H1 (cell line): Measurements from ENCODE around the gene AAK1. TPM values are rescaled to one million over a fixed set of nuclear protein-coding genes. Genes with fewer than 3 reads are reported as not detected.
A peak's percentile ranks its signal among the peaks of the same experiment; 100 is the strongest.

Source experiments
- CTCF ChIA-PET: fragments of 300-600 bp; sonication (Branson Sonifier 250); formaldehyde crosslinking; loops from one replicate; lab custom pipeline; 2021; ENCODE audit not compliant: partially characterized antibody; lab: Charles Lee
- POLR2A ChIA-PET: fragments of 300-600 bp; sonication (Branson Sonifier 250); formaldehyde crosslinking; loops from one replicate; lab custom pipeline; 2021; ENCODE audit warnings: inconsistent platforms; ENCODE audit not compliant: partially characterized antibody; lab: Charles Lee
- DNase-seq, 2 experiments: peaks; one replicate each; pipeline versions ENCODE4 v3.0.0 to v3.0.0-alpha.2; 2010 to 2022; ENCODE audit warnings: low spot score in 2 of 2, low read depth in 1 of 2, mixed read lengths in 1 of 2
- FAIRE-seq: peaks from 2 replicates; lab custom pipeline; 2011; peaks lifted over from hg19 to GRCh38; lab: Jason Lieb, UNC
- H2AFZ ChIP-seq: 2 replicates; pipeline ENCODE4 v1.8.1; 2012; ENCODE audit warnings: low read length, inconsistent platforms
- H2AK5ac ChIP-seq: 2 replicates; pipeline ENCODE4 v1.6.1; 2013; ENCODE audit warnings: low read depth, low read length
- H2BK120ac ChIP-seq: replicated peaks from 2 replicates; pipeline ENCODE3; 2013; ENCODE audit warnings: low read depth, low read length, inconsistent platforms
- H2BK12ac ChIP-seq: 2 replicates; pipeline ENCODE4 v1.6.1; 2013; ENCODE audit warnings: low read depth, low read length
- H2BK15ac ChIP-seq: 2 replicates; pipeline ENCODE4 v1.6.1; 2013; ENCODE audit warnings: low read length
- H2BK20ac ChIP-seq: 2 replicates; pipeline ENCODE4 v1.6.1; 2013; ENCODE audit warnings: low read length
- H2BK5ac ChIP-seq: 2 replicates; pipeline ENCODE4 v1.6.1; 2013; ENCODE audit warnings: low read depth, low read length
- H3K14ac ChIP-seq: 2 replicates; pipeline ENCODE4 v1.6.1; 2013; ENCODE audit warnings: inconsistent platforms; ENCODE audit not compliant: insufficient read length
- H3K18ac ChIP-seq: 2 replicates; pipeline ENCODE4 v1.6.1; 2013; ENCODE audit warnings: low read length; ENCODE audit errors: extremely low read depth
- H3K23ac ChIP-seq: 2 replicates; pipeline ENCODE4 v1.6.1; 2013; ENCODE audit warnings: inconsistent platforms; ENCODE audit not compliant: insufficient read length
- H3K23me2 ChIP-seq: 2 replicates; pipeline ENCODE4 v1.6.1; 2013; ENCODE audit warnings: low read depth, low read length
- H3K27ac ChIP-seq: 2 replicates; pipeline ENCODE4 v1.6.1; 2011; ENCODE audit warnings: low read depth, low read length, inconsistent platforms
- H3K27me3 ChIP-seq, 4 experiments: replicated peaks in 1 of 4; 1 replicate in 1 of 4; 2 replicates in 3 of 4; pipeline versions ENCODE4 v1.6.1 to v1.8.1; 2011 to 2013; ENCODE audit warnings: low read length in 3 of 4, mild to moderate bottlenecking in 3 of 4, inconsistent platforms in 2 of 4, mixed read lengths in 2 of 4, moderate library complexity in 1 of 4; ENCODE audit not compliant: control insufficient read depth in 3 of 4, insufficient read depth in 3 of 4; ENCODE audit errors: extremely low read depth in 1 of 4
- H3K36me3 ChIP-seq, 4 experiments: 2 replicates each; pipeline versions ENCODE4 v1.6.1 to v1.8.1; 2011 to 2013; ENCODE audit warnings: mild to moderate bottlenecking in 4 of 4, low read length in 3 of 4, moderate library complexity in 2 of 4, control low read depth in 1 of 4, inconsistent platforms in 1 of 4; ENCODE audit not compliant: insufficient read depth in 4 of 4, control insufficient read depth in 2 of 4
- H3K4ac ChIP-seq: replicated peaks from 2 replicates; pipeline ENCODE3; 2013; ENCODE audit warnings: low read length, low read depth, mixed read lengths, inconsistent platforms; ENCODE audit not compliant: insufficient read length
- H3K4me1 ChIP-seq, 4 experiments: replicated peaks in 1 of 4; 1 replicate in 1 of 4; 2 replicates in 3 of 4; pipeline versions ENCODE4 v1.6.1 to v1.8.1; 2011 to 2013; ENCODE audit warnings: low read length in 3 of 4, inconsistent platforms in 2 of 4, mixed read lengths in 1 of 4; ENCODE audit not compliant: insufficient read depth in 4 of 4, control insufficient read depth in 3 of 4
- H3K4me2 ChIP-seq, 2 experiments: 2 replicates each; pipeline versions ENCODE4 v1.6.1 to v1.8.1; 2011 to 2013; ENCODE audit warnings: low read depth in 2 of 2, low read length in 2 of 2, control low read depth in 1 of 2, inconsistent platforms in 1 of 2, mild to moderate bottlenecking in 1 of 2; ENCODE audit not compliant: insufficient read depth in 1 of 2
- H3K4me3 ChIP-seq, 4 experiments: fragments of 200-600, 300-600 bp in 1 of 4; sonication (generic), shearing (Covaris generic), sonication (Bioruptor Twin) in 1 of 4; 2 replicates each; pipeline versions ENCODE4 v1.5.1 to v1.8.1; 2011 to 2016; ENCODE audit warnings: low read length in 4 of 4, low read depth in 3 of 4, control low read depth in 2 of 4, inconsistent platforms in 2 of 4, mild to moderate bottlenecking in 2 of 4, mixed read lengths in 1 of 4, moderate library complexity in 1 of 4; ENCODE audit not compliant: insufficient read depth in 2 of 4; ENCODE audit errors: extremely low read depth in 1 of 4
- H3K56ac ChIP-seq: replicated peaks from 2 replicates; pipeline ENCODE3; 2013; ENCODE audit warnings: low read depth, mild to moderate bottlenecking, mixed read lengths, low read length, inconsistent platforms; ENCODE audit not compliant: insufficient read length
- H3K79me1 ChIP-seq: 2 replicates; pipeline ENCODE4 v1.6.1; 2013; ENCODE audit warnings: low read depth, low read length, control low read depth
- H3K79me2 ChIP-seq, 2 experiments: 2 replicates each; pipeline versions ENCODE4 v1.6.1 to v1.8.1; 2012 to 2013; ENCODE audit warnings: low read length in 2 of 2, mild to moderate bottlenecking in 2 of 2, inconsistent platforms in 1 of 2; ENCODE audit not compliant: insufficient read depth in 2 of 2, control insufficient read depth in 1 of 2
- H3K9ac ChIP-seq, 4 experiments: replicated peaks in 1 of 4; 1 replicate in 1 of 4; 2 replicates in 3 of 4; pipeline versions ENCODE4 v1.6.1 to v1.8.1; 2011 to 2013; ENCODE audit warnings: low read depth in 3 of 4, low read length in 3 of 4, control low read depth in 2 of 4, mild to moderate bottlenecking in 2 of 4, moderate library complexity in 2 of 4, inconsistent platforms in 1 of 4; ENCODE audit errors: extremely low read depth in 1 of 4
- H3K9me3 ChIP-seq, 2 experiments: 2 replicates each; pipeline versions ENCODE4 v1.6.1 to v1.8.1; 2012 to 2013; ENCODE audit warnings: mild to moderate bottlenecking in 2 of 2, moderate library complexity in 2 of 2, control low read depth in 1 of 2, inconsistent platforms in 1 of 2, low read depth in 1 of 2, low read length in 1 of 2, mixed read lengths in 1 of 2; ENCODE audit not compliant: insufficient read depth in 2 of 2
- H4K20me1 ChIP-seq, 2 experiments: replicated peaks in 1 of 2; 2 replicates each; pipeline versions ENCODE3 to v1.8.1; 2011 to 2013; ENCODE audit warnings: inconsistent platforms in 2 of 2, low read length in 2 of 2, mild to moderate bottlenecking in 1 of 2; ENCODE audit not compliant: insufficient read depth in 2 of 2, control insufficient read depth in 1 of 2
- H4K5ac ChIP-seq: 2 replicates; pipeline ENCODE4 v1.6.1; 2013; ENCODE audit warnings: low read length, low read depth, mixed read lengths, inconsistent platforms; ENCODE audit not compliant: insufficient read length
- H4K8ac ChIP-seq: 2 replicates; pipeline ENCODE4 v1.8.0; 2013; ENCODE audit warnings: mild to moderate bottlenecking, moderate library complexity, low read length, inconsistent platforms; ENCODE audit not compliant: insufficient read depth; ENCODE audit errors: extremely low read depth
- H4K91ac ChIP-seq: replicated peaks from 2 replicates; pipeline ENCODE3; 2013; ENCODE audit warnings: low read length, mixed read lengths, inconsistent platforms; ENCODE audit not compliant: insufficient read length
- CEBPB ChIP-seq: IDR thresholded peaks from 2 replicates; pipeline ENCODE4 v1.6.1; 2012; ENCODE audit warnings: low read depth, low read length
- CREB1 ChIP-seq: IDR thresholded peaks from 2 replicates; pipeline ENCODE4 v1.6.1; 2012; ENCODE audit warnings: inconsistent platforms
- GTF2F1 ChIP-seq: IDR thresholded peaks from 2 replicates; pipeline ENCODE4 v1.6.1; 2012; ENCODE audit warnings: low read depth, low read length, improper control_type of control experiment, borderline replicate concordance
- HDAC2 ChIP-seq, 2 experiments: fragments of 300-600 bp in 1 of 2; sonication (generic) in 1 of 2; IDR thresholded peaks; 2 replicates each; pipeline ENCODE4 v1.6.1; 2011 to 2012; ENCODE audit warnings: low read depth in 2 of 2, low read length in 2 of 2, mild to moderate bottlenecking in 2 of 2, moderate library complexity in 2 of 2, borderline replicate concordance in 1 of 2, inconsistent platforms in 1 of 2
- KDM5A ChIP-seq: fragments of 200-600 bp; IDR thresholded peaks from 2 replicates; pipeline ENCODE4 v1.7.1; 2012; ENCODE audit warnings: mild to moderate bottlenecking, low read length, inconsistent platforms, mixed read lengths
- POLR2A ChIP-seq, 2 experiments: IDR thresholded peaks; 1 replicate in 1 of 2; 2 replicates in 1 of 2; pipeline ENCODE4 v1.6.1; 2011; ENCODE audit warnings: low read depth in 2 of 2, low read length in 2 of 2, mild to moderate bottlenecking in 2 of 2; ENCODE audit errors: control extremely low read depth in 1 of 2
- RFX5 ChIP-seq: IDR thresholded peaks from 2 replicates; pipeline ENCODE4 v1.6.1; 2011; ENCODE audit warnings: low read depth, low read length, improper control_type of control experiment, borderline replicate concordance
- SIX5 ChIP-seq: IDR thresholded peaks from 2 replicates; pipeline ENCODE4 v1.6.1; 2011; ENCODE audit warnings: mild to moderate bottlenecking, low read depth, low read length
- WGBS, 2 experiments: shearing (Covaris generic) in 1 of 2; methylation state at CpG; one replicate each; pipeline versions ENCODE4 v1.1.6 to v1.1.7; 2013 to 2015; ENCODE audit warnings: low lambda C conversion rate in 2 of 2, mixed read lengths in 2 of 2, inconsistent platforms in 1 of 2, low coverage in 1 of 2, missing lambda C conversion rate in 1 of 2; ENCODE audit not compliant: insufficient replicate concordance in 2 of 2, insufficient coverage in 1 of 2, insufficient read length in 1 of 2; ENCODE audit errors: extremely low coverage in 1 of 2, missing lambda C conversion rate in 1 of 2; 5-methylcytosine and 5-hydroxymethylcytosine counted together
- polyA plus RNA-seq, 7 experiments: library from polyadenylated mRNA; depleted of rRNA in 3 of 7; stranded (reverse) in 5 of 7; unstranded in 2 of 7; fragments of >200 nt in 5 of 7; fragments of 200-250 nt in 2 of 7; gene quantifications; 1 replicate in 5 of 7; 2 replicates in 1 of 7; 4 replicates in 1 of 7; pipeline versions ENCODE4 v1.2.1 to v1.2.3, GENCODE V29; 2011 to 2013; ENCODE audit warnings: missing spikeins in 2 of 7, mixed read lengths in 2 of 7
- total RNA-seq: library from RNA; stranded (reverse); fragmentation: NEBNext Ultra II Directional; extraction: Animal tissue kit (Norgen Biotek cat#: 25700); gene quantifications from 2 replicates; pipeline ENCODE4 v1.2.1, GENCODE V29; 2021
- TF ChIP-seq, protein P1 (sequence below), 3 experiments: IDR thresholded peaks; 1 replicate in 2 of 3; 2 replicates in 1 of 3; pipeline versions ENCODE4 v1.5.1 to v1.6.1; 2011; ENCODE audit warnings: low read length in 3 of 3, mild to moderate bottlenecking in 3 of 3, inconsistent platforms in 2 of 3, low read depth in 1 of 3, moderate library complexity in 1 of 3; ENCODE audit not compliant: insufficient read depth in 1 of 3; ENCODE audit errors: control extremely low read depth in 1 of 3

The AAK1 gene
- total and polyA plus RNA-seq, 2 of the 8 experiments (the other 6 are each of a cell fraction or from before 2014, with no cell fraction given): 10.0 to 40.5 TPM

GRCh38 chr2:69429491-69430183, 213.9 kb downstream of the AAK1 start:
- Histone ChIP-seq H2AFZ (no peak overlapping the region), H3K9me3 (no peaks in the 10 kb centered on the region), H2BK15ac (no peak overlapping the region), H3K9ac (no peak overlapping the region), H2AK5ac (no peak overlapping the region), H2BK12ac (no peak overlapping the region), H3K79me1 (no peaks in the 10 kb centered on the region), H4K91ac (no peak overlapping the region), H3K23me2 (no peaks in the 10 kb centered on the region), H3K79me2 (peaks cover 0 to 1% of the 10 kb centered on the region in 2 experiments; a peak in 1 of 4 replicates), H2BK5ac (no peak overlapping the region), H3K4me3 (no peak overlapping the region), H3K4me1 (no peaks in the 10 kb centered on the region), H3K4me2 (no peak overlapping the region), H2BK120ac (no peak overlapping the region), H4K20me1 (no peaks in the 10 kb centered on the region), H2BK20ac (no peak overlapping the region), H3K56ac (no peak overlapping the region), H3K18ac (no peak overlapping the region), H3K23ac (no peak overlapping the region), H4K8ac (no peak overlapping the region), H3K27me3 (no peaks in the 10 kb centered on the region), H3K36me3 (peaks cover 0 to 3% (median 1%) of the 10 kb centered on the region in 4 experiments; a peak in 2 of 8 replicates), H3K27ac (no peak overlapping the region), H3K4ac (no peak overlapping the region), H3K14ac (no peak overlapping the region), H4K5ac (no peak overlapping the region)
- POLR2A ChIA-PET: interaction anchor here (0.6 kb wide), 1 partner anchor 968 kb away, joined by 3 read pairs; no protein-coding TSS in a partner anchor
- CTCF ChIA-PET: interaction anchor here (0.6 to 1.6 kb wide), 4 partner anchors 12 to 232 kb away, joined by 3 to 4 read pairs (median 4); partner anchors contain the start of gene AAK1
- 92% methylated on average over 6 of the region's 6 CpGs; no CpG with 5 or more reads in 1 of the 2 experiments for WGBS, 2 experiments
- no peak for FAIRE-seq
- DNase-seq: peak in 1 of 2 experiments; percentile 17
- TF ChIP-seq RFX5: no peak
- no peak for TF ChIP-seq CEBPB
- TF ChIP-seq HDAC2 (IDR thresholded peaks at IDR 0.05; ENCODE audit: borderline replicate concordance in 1 of 2, low read depth in 2 of 2, low read length in 2 of 2): no peak
- TF ChIP-seq GTF2F1: no peak
- no peak for TF ChIP-seq SIX5
- TF ChIP-seq, protein P1, sequence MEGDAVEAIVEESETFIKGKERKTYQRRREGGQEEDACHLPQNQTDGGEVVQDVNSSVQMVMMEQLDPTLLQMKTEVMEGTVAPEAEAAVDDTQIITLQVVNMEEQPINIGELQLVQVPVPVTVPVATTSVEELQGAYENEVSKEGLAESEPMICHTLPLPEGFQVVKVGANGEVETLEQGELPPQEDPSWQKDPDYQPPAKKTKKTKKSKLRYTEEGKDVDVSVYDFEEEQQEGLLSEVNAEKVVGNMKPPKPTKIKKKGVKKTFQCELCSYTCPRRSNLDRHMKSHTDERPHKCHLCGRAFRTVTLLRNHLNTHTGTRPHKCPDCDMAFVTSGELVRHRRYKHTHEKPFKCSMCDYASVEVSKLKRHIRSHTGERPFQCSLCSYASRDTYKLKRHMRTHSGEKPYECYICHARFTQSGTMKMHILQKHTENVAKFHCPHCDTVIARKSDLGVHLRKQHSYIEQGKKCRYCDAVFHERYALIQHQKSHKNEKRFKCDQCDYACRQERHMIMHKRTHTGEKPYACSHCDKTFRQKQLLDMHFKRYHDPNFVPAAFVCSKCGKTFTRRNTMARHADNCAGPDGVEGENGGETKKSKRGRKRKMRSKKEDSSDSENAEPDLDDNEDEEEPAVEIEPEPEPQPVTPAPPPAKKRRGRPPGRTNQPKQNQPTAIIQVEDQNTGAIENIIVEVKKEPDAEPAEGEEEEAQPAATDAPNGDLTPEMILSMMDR (IDR thresholded peaks at IDR 0.05; ENCODE audit: control extremely low read depth in 1 of 3, insufficient read depth in 1 of 3, low read depth in 1 of 3, low read length in 3 of 3): no peak
- TF ChIP-seq CREB1: no peak
- TF ChIP-seq POLR2A (IDR thresholded peaks at IDR 0.05; ENCODE audit: control extremely low read depth in 1 of 2, low read depth in 2 of 2, low read length in 2 of 2): no peak
- no peak for TF ChIP-seq KDM5A
